Measurements from ENCODE around the gene PPTC7. TPM values are rescaled to one million over a fixed set of nuclear protein-coding genes. Genes with fewer than 3 reads are reported as not detected.
A peak's percentile ranks its signal among the peaks of the same experiment; 100 is the strongest.

The PPTC7 gene
- total RNA-seq, 2 experiments from 2014 or later, result 53.8 to 54.8 TPM

DNA sequence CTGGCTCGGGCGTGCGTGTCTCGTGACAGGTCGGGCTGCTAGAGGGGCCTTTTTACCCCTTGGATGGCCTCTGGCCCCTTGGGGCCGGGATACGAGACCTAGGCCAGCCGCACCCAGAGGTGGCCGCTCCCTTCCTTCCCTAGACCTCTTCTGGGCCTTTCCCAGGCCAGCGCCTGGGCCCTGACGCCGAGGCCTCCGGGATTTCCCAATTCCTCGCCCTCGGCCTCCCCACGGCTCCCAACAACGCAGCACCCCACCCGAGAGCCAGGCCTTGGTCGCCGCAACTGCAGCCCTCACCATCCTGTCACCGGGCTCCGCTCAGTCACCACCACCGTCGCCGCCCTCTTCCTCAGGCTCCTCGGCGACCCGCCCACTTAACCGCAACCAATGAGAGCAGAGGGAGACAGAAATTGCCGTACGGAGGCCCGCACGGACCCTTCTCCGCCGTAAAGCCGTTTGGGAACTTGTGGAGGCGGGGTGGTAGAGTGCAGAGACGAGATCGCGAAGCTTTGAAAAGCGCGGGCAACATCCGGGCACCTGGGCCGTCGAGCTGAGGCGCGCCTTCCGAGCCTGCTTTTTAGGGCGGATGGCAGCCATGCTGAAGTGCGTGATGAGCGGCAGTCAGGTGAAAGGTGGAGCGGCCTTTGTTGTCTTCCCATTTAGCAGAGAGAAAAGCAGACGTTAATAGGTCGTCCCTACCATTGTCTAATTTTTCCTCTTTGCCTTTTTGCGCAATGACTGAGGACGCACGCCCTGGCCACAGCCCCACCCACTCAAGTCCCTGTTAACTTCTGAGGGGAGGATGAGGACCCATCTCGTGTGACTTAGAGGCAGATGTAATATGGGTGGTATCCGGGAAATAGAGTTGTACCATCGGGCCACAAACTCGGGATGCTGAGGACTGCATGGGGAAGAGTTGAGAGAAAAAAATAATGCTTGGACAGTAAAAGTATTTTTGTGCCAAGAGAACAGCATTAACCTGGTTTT is 81.1 kb downstream of the PPTC7 start, which contains the start of the genes RAD9B and VPS29:
RAD9B (plus strand) TSS at position 580 of the 987 bp plus-strand sequence; CDS start at position 587, 7 bp downstream.
VPS29 (minus strand) TSS at position 360 of the 987 bp plus-strand sequence; CDS start at position 300, 60 bp downstream.
- H3K4me3 Mint-ChIP-seq, result peak within 1 kb of the TSS; percentile 98
- DNase-seq (peak; percentile 97 to 100 (median 98)), ATAC-seq (ENCODE audit: poor library complexity) (peak; percentile 92)
- H3K27me3 Mint-ChIP-seq, result no peaks in the 10 kb centered on the region
- ChIA-PET POLR2A (interaction anchor here (0.5 to 3.8 kb wide), 25 partner anchors 8 to 423 kb away, joined by 3 to 115 read pairs (median 5); partner anchors contain the start of genes ARPC3, FAM216A, GPN3 and TCTN1), CTCF (interaction anchor here (0.9 to 6.2 kb wide), 4 partner anchors 33 to 83 kb away, joined by 3 to 48 read pairs (median 14); partner anchors contain the start of genes ARPC3, FAM216A and GPN3)
- peaks cover 39% of the 10 kb centered on the region for H3K4me1 Mint-ChIP-seq (ENCODE audit: low read depth)
- H3K27ac ChIP-seq (ENCODE audit: low read depth in 1 of 2, low read length in 2 of 2), result peak within 1 kb of the TSS; percentile 90 to 93
- no peaks in the 10 kb centered on the region for H3K9me3 Mint-ChIP-seq
- TF ChIP-seq, protein P1, sequence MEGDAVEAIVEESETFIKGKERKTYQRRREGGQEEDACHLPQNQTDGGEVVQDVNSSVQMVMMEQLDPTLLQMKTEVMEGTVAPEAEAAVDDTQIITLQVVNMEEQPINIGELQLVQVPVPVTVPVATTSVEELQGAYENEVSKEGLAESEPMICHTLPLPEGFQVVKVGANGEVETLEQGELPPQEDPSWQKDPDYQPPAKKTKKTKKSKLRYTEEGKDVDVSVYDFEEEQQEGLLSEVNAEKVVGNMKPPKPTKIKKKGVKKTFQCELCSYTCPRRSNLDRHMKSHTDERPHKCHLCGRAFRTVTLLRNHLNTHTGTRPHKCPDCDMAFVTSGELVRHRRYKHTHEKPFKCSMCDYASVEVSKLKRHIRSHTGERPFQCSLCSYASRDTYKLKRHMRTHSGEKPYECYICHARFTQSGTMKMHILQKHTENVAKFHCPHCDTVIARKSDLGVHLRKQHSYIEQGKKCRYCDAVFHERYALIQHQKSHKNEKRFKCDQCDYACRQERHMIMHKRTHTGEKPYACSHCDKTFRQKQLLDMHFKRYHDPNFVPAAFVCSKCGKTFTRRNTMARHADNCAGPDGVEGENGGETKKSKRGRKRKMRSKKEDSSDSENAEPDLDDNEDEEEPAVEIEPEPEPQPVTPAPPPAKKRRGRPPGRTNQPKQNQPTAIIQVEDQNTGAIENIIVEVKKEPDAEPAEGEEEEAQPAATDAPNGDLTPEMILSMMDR (IDR thresholded peaks at IDR 0.05), result no peak
- H3K27me3 ChIP-seq (ENCODE audit: control insufficient read depth in 1 of 2, insufficient read depth in 2 of 2, low read length in 2 of 2), result no peaks in the 10 kb centered on the region
- peaks cover 12% of the 10 kb centered on the region for H3K36me3 Mint-ChIP-seq (ENCODE audit: low read depth)
- H3K27ac Mint-ChIP-seq, result peak within 1 kb of the TSS; percentile 90
- peak within 1 kb of the TSS; percentile 96 for H3K4me3 ChIP-seq (ENCODE audit: low read length)
- peaks cover 24% of the 10 kb centered on the region for H3K4me1 ChIP-seq (ENCODE audit: insufficient read depth, low read length)
- no peaks in the 10 kb centered on the region for H3K36me3 ChIP-seq (ENCODE audit: insufficient read depth, low read length)
- no peaks in the 10 kb centered on the region for H3K9me3 ChIP-seq (ENCODE audit: control insufficient read depth in 1 of 2, insufficient read depth in 1 of 2, low read length in 2 of 2)
- intact Hi-C loops (cut with DNase I, micrococcal nuclease), result loop anchor here (1.0 to 5.0 kb wide), 6 partner anchors 33 to 235 kb away; partner anchors contain the start of genes ARPC3 (in 2 of the 2), FAM216A (in 2 of the 2), GPN3 (in 2 of the 2) and PPTC7 (in 2 of the 2)

DNA sequence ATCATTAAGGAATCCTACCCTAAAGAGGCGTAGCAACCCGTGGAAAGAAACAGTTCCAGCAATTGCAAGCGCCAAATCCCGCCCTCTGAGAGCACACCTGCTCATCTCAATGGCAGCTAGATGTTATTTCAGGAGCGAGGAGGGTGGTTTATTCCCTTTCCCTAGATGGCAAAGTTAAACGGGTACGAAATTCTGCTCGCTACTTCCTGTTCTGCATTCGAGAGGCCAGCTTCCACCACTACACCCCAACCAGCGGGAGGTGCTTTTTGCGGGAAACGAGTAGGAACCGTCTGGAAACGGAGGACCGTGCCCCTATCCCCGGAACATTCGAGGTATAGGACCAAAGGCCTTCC is 81.7 kb downstream of the PPTC7 start:
- ATAC-seq (ENCODE audit: poor library complexity) (peak; percentile 4), DNase-seq (peak in 8 of 14 experiments; percentile 0 to 58 (median 8))
- H3K27ac Mint-ChIP-seq, result peak overlapping the region; percentile 90
- H3K36me3 Mint-ChIP-seq (ENCODE audit: low read depth), result peaks cover 18% of the 10 kb centered on the region
- CTCF ChIA-PET, result interaction anchor here (0.9 to 6.2 kb wide), 3 partner anchors 33 to 70 kb away, joined by 3 to 48 read pairs (median 24); partner anchors contain the start of genes ARPC3, FAM216A and GPN3
- Histone ChIP-seq H3K27ac (ENCODE audit: low read depth in 1 of 2, low read length in 2 of 2) (peak overlapping the region; percentile 90 to 93), H3K27me3 (ENCODE audit: control insufficient read depth in 1 of 2, insufficient read depth in 2 of 2, low read length in 2 of 2) (no peaks in the 10 kb centered on the region), H3K36me3 (ENCODE audit: insufficient read depth, low read length) (peaks cover 4% of the 10 kb centered on the region), H3K4me1 (ENCODE audit: insufficient read depth, low read length) (peaks cover 24% of the 10 kb centered on the region), H3K4me3 (ENCODE audit: low read length) (peak overlapping the region; percentile 96), H3K9me3 (ENCODE audit: control insufficient read depth in 1 of 2, insufficient read depth in 1 of 2, low read length in 2 of 2) (no peaks in the 10 kb centered on the region)
- TF ChIP-seq, protein P1 (IDR thresholded peaks at IDR 0.05), result no peak
- POLR2A ChIA-PET, result interaction anchor here (0.7 to 3.8 kb wide), 9 partner anchors 17 to 240 kb away, joined by 3 to 115 read pairs (median 5); partner anchors contain the start of genes ARPC3, FAM216A and GPN3
- peaks cover 39% of the 10 kb centered on the region for H3K4me1 Mint-ChIP-seq (ENCODE audit: low read depth)
- peak overlapping the region; percentile 98 for H3K4me3 Mint-ChIP-seq
- intact Hi-C loops (cut with DNase I, micrococcal nuclease), result loop anchor here (2.0 to 5.0 kb wide), 3 partner anchors 33 to 236 kb away; partner anchors contain the start of genes PPTC7 (in 2 of the 2), FAM216A (in 1 of the 2) and GPN3 (in 1 of the 2)
- no peaks in the 10 kb centered on the region for H3K9me3 Mint-ChIP-seq
- no peaks in the 10 kb centered on the region for H3K27me3 Mint-ChIP-seq

All from CD4-positive, alpha-beta T cell (primary cell).